Activated CD4-positive, alpha-beta T cell treated with anti-CD3 and anti-CD28 coated beads for 4 hours (primary cell): ENCODE results near the gene COMMD8.

Source experiments
- DNase-seq, 2 donors: peaks; one replicate each; pipeline ENCODE4 v3.0.0-alpha.2; 2020

The COMMD8 gene

DNA sequence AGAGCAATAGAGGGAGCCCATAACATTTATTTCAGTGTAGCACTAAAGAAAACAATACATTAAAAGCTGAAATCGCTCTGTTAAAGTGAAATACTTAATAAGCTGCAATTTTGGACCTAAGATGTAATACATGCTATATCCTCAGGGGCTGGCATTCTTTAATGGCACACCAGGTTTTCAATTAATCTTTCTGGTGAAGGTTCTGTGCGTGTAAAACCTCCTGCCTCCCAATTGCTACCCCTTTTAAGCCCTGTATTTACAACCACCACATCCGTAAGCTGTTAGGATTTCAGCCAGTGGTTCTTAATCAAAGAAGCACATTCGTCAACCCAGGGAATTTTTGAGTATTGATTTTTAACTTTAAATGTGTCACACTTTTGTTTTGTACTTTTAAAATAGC, 7.6 kb upstream of the COMMD8 start:
- DNase-seq, result no peak

GRCh38 chr4:47469951-47470350, 6.4 kb upstream of the COMMD8 start:
- no peak for DNase-seq

- DNase-seq, result no peak
Measured at GRCh38 chr4:47468706-47469365, 5.3 kb upstream of the COMMD8 start.

DNA sequence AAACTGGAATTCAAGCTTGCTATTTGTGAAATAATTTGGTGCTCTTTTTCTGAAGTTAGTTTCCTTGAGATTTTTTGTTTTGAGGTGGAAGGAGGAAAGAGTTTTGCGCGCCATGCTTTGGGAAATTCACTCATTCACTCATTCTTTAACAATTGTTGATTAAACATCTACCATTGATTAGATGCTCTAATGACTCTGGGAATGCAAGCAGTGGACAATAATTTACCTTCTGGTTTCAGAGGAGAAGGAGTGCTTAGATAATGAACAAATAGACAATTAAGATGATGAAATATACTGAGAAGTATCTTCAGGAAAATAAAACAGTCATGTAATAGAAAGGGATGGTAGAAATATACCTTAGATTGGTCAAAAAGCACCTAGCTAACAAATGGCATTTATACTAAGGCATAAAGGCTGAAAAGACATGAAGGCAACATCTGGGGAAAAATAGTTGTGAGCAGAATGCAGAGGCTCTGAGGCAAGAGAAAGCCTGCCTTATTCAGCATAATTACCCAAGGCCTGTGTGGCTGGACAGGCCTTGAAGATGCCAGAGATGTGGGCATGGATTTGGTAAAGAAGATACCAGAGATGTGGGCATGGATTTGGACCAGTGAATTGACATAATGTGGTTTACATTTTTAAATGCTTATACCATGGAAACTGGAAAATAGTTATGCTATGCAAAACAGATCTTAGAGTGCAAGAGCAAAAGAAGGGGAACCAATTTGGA, 2.7 kb upstream of the COMMD8 start:
- DNase-seq, result no peak

GRCh38 chr4:47465004-47465403, 1.5 kb upstream of the COMMD8 start:
- DNase-seq, result no peak

- DNase-seq, result no peak
Measured at GRCh38 chr4:47462799-47463234, 685 bp downstream of the COMMD8 start.

- DNase-seq, result no peak
Measured at GRCh38 chr4:47451657-47452056, 11.8 kb downstream of the COMMD8 start.

GRCh38 chr4:47444031-47444430, 19.5 kb downstream of the COMMD8 start:
- DNase-seq, result no peak

GRCh38 chr4:47442980-47443379, 20.5 kb downstream of the COMMD8 start:
- no peak for DNase-seq

DNA sequence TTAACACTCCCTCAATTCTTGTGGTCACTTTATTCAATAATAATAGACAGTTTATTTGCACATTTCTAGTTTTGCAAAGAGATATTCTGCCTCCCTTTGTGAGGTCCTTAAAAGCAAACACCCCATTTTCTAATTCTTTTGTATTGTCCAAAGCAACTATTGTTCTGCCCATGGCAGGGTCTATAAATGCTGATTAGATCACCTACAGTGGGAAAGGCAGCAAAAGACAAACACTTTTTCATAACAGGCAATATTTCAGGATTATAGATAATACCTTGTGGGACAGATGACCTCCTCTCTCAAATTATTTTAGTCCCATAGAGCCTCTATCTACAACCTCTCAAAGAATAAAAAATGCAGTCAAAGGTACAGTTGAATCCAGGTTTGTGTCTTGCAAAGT, 28.6 kb downstream of the COMMD8 start:
- DNase-seq, result no peak

- DNase-seq, result no peak
Measured at GRCh38 chr4:47432749-47433148, 30.8 kb downstream of the COMMD8 start.

GRCh38 chr4:47427935-47428334, 35.6 kb downstream of the COMMD8 start:
- no peak for DNase-seq

- DNase-seq, result no peak
Measured at GRCh38 chr4:47425628-47426027, 37.9 kb downstream of the COMMD8 start.

DNA sequence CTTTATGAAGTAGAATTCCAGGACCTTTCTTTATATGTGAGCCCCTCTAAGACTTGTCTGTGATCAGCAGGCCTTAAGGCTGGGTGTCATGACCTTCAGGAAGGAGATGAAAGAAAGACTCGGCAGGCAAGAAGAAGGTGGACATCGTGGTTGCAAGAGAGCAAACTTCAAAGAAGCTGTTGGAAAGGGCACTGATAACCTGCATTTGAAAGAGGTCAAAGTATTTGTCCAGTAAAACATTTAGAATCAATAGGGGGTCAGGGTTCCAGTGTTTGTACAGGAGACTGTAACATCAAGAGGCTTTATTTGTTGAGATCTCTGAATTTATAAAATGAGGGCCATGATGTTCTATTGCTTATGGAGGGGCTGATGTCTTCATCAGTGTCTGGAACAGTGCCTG, 44.2 kb downstream of the COMMD8 start:
- no peak for DNase-seq

- DNase-seq, result no peak
Measured at GRCh38 chr4:47418147-47418546, 45.4 kb downstream of the COMMD8 start.

DNA sequence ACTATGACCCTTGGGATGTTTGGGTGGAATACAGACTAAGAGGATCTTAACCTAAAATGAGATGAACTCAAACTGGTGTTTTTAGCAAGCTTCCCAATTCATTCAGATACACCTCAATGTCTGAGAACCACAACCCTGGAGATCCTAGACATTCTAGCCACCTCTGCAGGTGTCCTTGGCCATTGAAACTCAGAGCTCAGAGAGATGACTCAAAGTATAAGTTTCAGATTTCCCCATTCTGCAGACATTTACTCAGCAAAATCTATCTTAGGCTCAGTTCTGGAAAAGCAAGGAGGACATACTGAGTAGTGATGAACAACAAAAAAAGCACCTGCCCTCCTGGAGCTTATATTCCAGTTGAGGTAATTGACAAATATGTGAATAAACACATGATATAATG, 47.8 kb downstream of the COMMD8 start:
- no peak for DNase-seq

DNA sequence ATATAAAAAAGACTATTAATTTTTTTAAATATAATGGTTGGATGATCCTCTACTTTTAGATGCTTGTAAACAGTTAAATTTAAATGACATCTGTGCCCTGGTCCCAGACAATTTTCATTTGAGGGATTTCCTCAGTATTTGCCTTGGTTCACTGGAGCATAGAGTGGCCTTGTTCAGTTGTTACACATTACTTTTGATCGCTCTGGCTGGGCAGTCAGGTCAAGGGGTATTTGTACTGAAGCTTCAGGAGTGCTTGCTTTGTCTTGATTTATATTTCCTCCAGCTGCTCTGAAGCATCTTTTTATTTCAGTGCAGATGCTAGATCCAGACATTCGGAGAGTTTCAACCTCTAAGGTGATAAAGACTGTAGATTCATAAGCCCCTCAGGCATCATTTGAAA, 50.0 kb downstream of the COMMD8 start:
- no peak for DNase-seq

GRCh38 chr4:47410271-47410670, 53.2 kb downstream of the COMMD8 start:
- DNase-seq, result no peak

DNA sequence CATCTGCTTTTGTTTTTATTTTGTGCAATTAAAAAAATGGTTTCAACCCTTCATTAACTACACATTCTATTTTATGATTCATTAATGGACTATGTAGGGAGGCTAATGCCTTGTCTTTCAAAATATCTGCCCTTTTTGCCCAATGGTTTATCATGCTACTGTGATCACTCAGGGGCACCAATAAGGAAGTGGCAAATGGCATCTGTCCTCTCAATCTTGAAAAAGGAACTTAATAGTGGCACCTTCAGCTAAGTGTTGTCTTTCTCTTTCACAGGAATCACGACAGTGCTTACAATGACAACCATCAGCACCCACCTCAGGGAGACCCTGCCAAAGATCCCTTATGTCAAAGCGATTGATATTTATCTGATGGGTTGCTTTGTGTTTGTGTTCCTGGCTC, 57.1 kb downstream of the COMMD8 start:
- no peak for DNase-seq
